ENCODE measurements around the gene AIG1. TPM values are rescaled to one million over a fixed set of nuclear protein-coding genes. Genes with fewer than 3 reads are reported as not detected.
"Not testable (repeated sequence)": the region's sequence is repeated elsewhere in the genome, so short reads cannot be mapped to it uniquely, and the experiment has no call there.

Gene AIG1
- polyA plus RNA-seq, 10 donors = 20.9 to 41.9 (median 34.2) TPM

DNA sequence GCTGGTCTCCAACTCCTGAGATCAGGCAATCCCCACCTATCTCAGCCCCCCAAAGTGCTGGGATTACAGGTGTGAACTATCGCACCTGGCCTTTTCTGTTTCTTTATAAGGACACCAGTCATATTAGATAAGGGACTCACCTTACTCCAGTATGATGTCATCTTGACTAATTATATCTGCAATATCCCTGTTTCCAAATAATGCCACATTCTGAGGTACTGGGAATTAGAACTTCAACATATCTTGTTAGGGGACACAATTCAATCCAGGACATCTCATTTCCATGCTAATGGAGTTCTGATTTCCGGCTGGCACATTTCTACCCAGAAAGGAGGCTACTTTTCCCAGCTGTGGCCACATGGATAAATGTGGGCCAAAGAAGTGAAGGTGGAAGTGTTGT is 6.4 kb upstream of the AIG1 start:
- no peak for DNase-seq

DNA sequence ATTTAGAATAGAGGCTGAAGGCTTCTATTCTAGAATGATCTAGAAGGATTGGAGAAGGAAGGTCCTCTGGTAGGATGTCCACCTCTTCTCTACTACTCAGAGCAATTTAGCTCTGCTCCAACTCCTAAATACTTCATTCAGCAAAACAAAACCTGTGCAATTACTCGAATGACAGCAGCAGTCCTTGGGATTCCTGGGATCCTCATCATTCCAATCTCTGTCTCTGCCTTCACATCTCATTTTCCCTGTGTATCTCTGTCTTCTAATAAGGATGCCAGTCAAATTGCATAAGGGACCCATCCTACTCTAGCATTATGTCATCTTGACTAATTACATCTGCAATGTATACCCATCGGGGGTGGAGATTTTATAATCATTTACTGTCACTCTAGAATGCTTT is 5.5 kb upstream of the AIG1 start:
- DNase-seq = no peak

GRCh38 chr6:143055891-143056290 is 4.8 kb upstream of the AIG1 start:
- no peak for DNase-seq

DNA sequence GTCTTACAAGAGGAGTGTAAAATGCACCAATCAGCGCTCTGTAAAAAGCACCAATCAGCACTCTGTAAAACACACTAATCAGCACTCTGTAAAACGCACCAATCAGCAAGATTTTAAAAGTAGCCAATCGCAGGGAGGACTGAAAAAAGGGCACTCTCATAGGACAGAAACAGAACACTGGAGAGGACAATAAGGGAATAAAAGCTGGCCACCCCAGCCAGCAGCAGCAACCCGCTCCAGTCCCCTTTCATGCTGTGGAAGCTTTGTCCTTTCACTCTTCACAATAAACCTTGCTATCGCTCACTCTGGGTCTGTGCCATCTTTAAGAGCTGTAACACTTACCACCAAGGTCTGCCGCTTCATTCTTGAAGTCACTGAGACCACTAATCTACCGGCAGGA is 1.7 kb upstream of the AIG1 start:
- no peak for DNase-seq

DNA sequence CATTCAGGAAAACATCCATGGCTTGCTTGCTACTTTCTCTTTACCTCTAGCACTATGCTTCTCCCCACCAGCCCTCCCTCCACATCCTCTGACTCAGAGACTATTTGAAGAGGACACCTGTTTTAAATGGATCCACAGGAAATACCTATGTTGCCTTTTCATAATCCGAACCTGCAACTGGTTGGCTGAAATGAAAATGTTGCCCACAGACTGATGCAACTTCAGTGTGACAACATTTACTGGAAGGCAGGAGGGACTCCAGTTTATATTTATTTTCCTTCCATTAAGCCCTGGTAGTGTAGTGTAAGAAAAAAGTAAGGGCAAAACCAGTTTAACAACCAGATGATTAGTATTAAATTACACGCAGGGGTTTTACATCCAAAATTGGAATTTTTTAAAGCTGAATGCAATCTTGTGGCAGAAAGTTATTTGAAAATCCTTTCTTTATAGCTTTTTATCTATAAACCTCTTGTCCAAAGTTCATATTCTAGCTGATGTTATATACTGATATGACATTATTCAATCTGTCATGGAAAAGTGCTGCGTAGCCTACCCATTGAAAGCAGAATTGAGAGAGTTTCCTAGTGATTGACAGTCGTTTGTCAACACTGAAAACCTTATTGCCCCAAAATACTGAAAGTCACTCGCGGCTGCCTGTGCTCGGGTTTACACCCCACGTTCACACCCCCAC is 881 bp upstream of the AIG1 start:
- peak; percentile 44 to 68 (median 55) for DNase-seq

- peak; percentile 68 to 92 (median 82) for DNase-seq
These were observed 309 bp upstream of the AIG1 start for GRCh38 chr6:143060354-143060805.

GRCh38 chr6:143061597-143062385 is 1.1 kb downstream of the AIG1 start:
- DNase-seq = peak; percentile 8 to 41 (median 14)

GRCh38 chr6:143062551-143062950 is 1.9 kb downstream of the AIG1 start:
- DNase-seq = no peak

GRCh38 chr6:143063631-143064030 is 2.9 kb downstream of the AIG1 start:
- no peak for DNase-seq

DNA sequence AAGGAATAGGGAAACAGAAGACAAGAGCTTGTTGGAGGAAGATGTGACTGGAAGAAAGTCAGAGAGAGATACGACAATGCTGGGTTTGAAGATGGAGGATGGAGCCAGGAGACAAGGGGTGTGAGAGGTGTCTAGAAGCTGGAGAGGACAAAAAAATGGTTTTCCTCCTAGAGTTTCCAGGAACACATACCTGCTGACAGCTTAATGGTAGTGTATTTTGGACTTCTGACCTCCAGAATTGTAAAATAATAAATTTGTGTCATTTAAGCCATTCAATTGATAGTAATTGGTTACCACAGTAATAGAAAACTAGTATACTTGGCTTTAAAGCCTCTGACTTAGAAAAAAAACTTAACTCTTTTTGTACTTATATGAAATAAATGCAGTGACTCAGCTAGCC is 3.6 kb downstream of the AIG1 start:
- no peak for DNase-seq

- peak in 1 of 3 donors; percentile 5 for DNase-seq
These were observed 4.4 kb downstream of the AIG1 start for GRCh38 chr6:143064951-143065683.

DNA sequence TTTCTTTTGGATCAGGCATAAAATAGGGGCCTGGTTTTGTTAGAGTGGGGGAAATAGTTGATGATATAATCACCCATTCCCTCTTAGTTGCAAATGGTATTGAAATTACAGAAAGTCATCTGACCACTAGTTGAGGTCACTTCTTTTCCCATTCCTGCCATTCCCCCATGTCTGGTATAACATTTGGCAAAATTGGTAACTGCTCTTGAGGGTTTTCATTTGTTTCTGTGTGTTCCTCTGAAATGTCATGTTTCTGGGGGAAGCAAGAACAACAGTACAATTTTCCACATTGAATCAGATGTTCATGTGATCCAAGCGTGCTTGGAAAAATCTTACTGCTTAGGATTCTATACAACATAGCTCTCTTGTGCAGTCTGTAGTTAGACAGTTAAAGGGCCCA is 7.3 kb downstream of the AIG1 start:
- peak; percentile 6 to 23 (median 12) for DNase-seq

DNA sequence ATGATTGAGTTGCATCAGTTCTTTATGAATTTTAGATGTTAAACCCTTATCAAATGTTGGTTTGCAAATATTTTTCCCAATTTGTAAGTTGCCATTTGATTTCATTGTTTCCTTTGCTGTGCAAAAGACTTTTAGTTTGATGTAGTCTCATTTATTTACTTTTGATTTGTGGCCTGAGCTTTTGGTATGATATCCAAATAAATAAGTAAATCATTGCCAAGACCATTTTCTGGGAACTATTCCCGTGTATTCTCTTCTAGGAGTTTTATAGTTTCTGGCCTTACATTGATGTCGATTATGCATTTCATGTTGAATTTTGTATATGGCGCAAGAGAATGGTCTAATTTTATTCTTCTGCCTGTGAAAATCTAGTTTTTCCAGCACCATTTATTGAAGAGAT is 13.4 kb downstream of the AIG1 start:
- DNase-seq = peak in 1 of 3 donors; percentile 25

DNA sequence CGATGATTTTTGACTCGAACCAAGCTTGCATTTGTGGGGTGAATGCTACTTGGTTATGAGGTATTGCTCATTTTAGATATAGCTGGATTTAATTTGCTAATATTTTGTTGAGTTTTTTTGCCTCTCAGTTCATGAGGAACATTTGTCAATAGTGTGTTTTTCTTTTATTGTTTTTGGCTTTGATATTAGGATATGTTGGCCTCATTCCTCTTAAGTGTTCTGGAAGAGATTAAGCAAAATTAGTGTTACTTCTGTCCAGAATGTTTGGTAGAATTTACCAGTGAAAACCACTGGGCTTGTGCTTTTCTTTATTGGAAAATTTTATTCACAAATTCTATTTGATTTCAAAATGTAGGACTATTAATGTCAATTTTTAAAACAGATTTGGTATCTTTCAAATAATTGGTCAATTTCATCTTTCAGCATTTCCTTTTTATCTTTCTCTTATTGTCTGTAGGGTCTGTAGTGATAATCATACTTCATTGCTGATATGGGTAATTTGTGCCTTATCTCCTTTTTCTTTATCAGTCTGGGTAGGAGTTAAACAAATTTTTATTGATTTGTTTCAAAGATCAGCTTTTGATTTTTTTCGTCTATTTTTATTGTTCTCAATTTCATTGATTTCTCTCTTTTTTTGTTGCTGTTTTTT is 14.1 kb downstream of the AIG1 start:
- DNase-seq = no peak

DNA sequence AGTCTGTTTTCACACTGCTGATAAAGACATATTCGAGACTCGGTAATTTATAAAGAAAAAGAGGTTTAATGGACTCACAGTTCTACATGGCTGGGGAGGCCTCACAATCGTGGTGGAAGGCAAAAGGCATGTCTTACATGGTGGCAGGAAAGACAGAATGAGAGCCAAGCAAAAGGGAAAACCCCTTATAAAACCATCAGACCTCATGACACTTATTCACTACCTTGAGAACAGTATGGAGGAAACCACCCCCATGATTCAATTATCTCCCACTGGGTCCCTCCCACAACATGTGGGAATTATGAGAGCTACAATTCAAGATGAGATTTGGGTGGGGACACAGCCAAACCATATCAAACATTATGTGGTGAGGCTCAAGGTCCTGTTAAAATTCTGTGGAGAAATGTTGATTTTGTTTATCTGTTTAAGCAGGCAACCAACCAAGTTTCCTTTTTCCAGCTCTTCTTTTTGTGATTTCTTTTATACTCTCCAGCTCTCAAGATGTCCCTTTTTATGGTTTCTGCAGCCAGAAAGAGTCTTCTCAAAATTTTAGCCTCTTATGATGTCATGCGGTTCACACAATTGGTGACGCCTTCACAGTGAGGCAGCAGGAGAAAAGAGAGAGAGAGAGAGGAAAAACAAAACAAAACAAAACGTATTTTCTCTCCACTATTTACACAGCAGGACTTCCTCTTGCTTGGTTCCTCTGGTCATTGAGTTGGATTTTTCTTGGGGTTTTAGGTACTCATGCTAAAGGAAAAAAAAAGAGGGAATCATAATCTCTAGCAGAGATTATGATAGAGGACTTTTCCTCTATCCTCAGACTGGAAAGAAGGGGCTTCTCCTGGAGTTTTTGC is 18.0 kb downstream of the AIG1 start:
- no peak for DNase-seq

- DNase-seq = no peak
These were observed 18.6 kb downstream of the AIG1 start for GRCh38 chr6:143079325-143079640.

DNA sequence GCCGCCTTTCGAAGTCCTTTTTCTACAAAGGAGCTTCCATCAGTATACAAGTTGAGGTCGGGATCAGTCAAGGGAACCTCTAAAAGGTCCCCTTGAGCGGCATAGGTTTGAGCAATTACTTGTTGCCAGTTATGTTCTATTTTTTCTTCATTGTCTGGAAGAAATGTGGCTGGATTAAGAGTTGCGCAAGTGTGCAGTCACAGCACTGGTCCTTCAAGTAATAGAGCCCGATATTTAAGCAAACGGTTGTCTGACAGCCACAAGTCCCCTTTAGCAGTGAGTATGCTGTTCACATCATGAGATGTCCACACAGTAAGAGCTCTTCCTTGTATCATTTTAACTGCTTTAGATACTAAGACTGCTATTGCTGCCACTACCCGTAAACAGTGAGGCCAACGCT is 21.6 kb downstream of the AIG1 start:
- not testable (repeated sequence) for DNase-seq

GRCh38 chr6:143084019-143084418 is 23.3 kb downstream of the AIG1 start:
- DNase-seq = not testable (repeated sequence)

DNA sequence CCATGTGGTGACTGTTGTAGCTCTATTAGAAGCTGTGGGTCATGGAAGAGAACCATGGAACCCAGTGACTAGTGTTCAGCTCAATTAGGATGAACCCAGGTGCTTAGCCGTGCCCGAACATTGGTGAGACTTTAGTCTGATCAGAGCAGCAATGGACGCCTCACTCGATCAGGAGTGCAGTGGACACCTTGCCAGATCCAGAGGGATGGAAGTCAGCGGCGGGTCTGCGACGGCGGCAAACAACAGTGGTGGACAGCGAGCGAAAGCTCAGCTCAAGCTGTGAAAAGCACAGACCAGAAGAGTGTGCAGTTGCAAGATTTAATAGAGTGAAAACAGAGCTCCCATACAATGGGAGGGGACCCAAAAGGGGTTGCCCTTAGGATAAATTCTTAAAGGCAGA is 26.6 kb downstream of the AIG1 start:
- not testable (repeated sequence) for DNase-seq

DNA sequence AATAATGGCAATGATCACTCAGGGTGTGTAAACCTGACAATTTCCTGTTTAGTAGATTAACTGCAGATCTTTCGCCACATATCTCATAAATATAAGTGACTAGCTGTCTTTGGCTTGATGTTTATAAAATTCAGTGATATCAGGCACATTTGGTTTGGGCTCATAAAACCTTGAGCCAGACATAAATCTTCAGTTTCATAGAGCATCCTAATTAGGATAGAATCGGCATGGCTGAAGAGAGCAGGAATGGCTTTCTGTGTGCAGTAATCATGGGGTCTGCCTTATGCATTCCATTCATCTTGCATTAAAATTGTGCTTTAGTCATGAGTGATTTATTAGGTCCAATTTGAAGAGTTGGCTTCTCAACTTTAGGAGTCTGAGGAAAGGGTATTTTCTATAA is 27.2 kb downstream of the AIG1 start:
- no peak for DNase-seq

Data from muscle of back (tissue), 11 donors.